Activated CD4-positive, alpha-beta T cell treated with anti-CD3 and anti-CD28 coated beads, Interleukin-2, amount 50 U/mL, for 4 hours (primary cell): Measurements from ENCODE around the gene IQGAP3.
A peak's percentile ranks its signal among the peaks of the same experiment; 100 is the strongest.
"Not testable (repeated sequence)": the region's sequence is repeated elsewhere in the genome, so short reads cannot be mapped to it uniquely, and the experiment has no call there.

Experiments
- DNase-seq, 2 experiments: peaks; one replicate each; pipeline ENCODE4 v3.0.0-alpha.2; 2020

The IQGAP3 gene

GRCh38 chr1:156571919-156572662, at the start of gene IQGAP3:
TSS of gene IQGAP3 (minus strand) at chr1:156572565. CDS start at chr1:156572529, 36 bp downstream.
- peak; percentile 57 to 63 for DNase-seq

- DNase-seq, result no peak
These were observed 47.2 kb upstream of the IQGAP3 start for GRCh38 chr1:156619582-156619955.

- no peak for DNase-seq
These were observed 46.7 kb upstream of the IQGAP3 start, which contains the start of gene HAPLN2 for GRCh38 chr1:156618853-156619581. TSS of gene HAPLN2 (plus strand) at chr1:156619415. CDS start at chr1:156623491, 4,076 bp downstream.

- DNase-seq, result no peak
These were observed 44.1 kb upstream of the IQGAP3 start for GRCh38 chr1:156616463-156616862.

- DNase-seq, result no peak
These were observed 43.6 kb upstream of the IQGAP3 start for GRCh38 chr1:156615946-156616345.

GRCh38 chr1:156612666-156613065, 40.3 kb upstream of the IQGAP3 start:
- no peak for DNase-seq

- not testable (repeated sequence) for DNase-seq
These were observed 37.7 kb upstream of the IQGAP3 start for GRCh38 chr1:156610072-156610471.

- DNase-seq, result peak; percentile 51 to 61
These were observed 36.6 kb upstream of the IQGAP3 start for GRCh38 chr1:156608981-156609380.

GRCh38 chr1:156608036-156608674, 35.8 kb upstream of the IQGAP3 start:
- peak; percentile 54 to 55 for DNase-seq

- not testable (repeated sequence) for DNase-seq
These were observed 35.0 kb upstream of the IQGAP3 start for GRCh38 chr1:156607344-156607743.

GRCh38 chr1:156602557-156602993, 30.2 kb upstream of the IQGAP3 start:
- no peak for DNase-seq

- no peak for DNase-seq
These were observed 29.5 kb upstream of the IQGAP3 start for GRCh38 chr1:156601892-156602291.

GRCh38 chr1:156601122-156601830, 28.9 kb upstream of the IQGAP3 start, which contains the start of gene GPATCH4:
TSS of gene GPATCH4 (minus strand) at chr1:156601479.
- peak; percentile 71 to 78 for DNase-seq

- DNase-seq, result no peak
These were observed 28.4 kb upstream of the IQGAP3 start for GRCh38 chr1:156600733-156601121.

GRCh38 chr1:156599811-156600210, 27.4 kb upstream of the IQGAP3 start:
- no peak for DNase-seq

GRCh38 chr1:156598731-156599432, 26.5 kb upstream of the IQGAP3 start:
- no peak for DNase-seq

- no peak for DNase-seq
These were observed 25.8 kb upstream of the IQGAP3 start for GRCh38 chr1:156598125-156598524.

- no peak for DNase-seq
These were observed 24.1 kb upstream of the IQGAP3 start for GRCh38 chr1:156596426-156596825.

GRCh38 chr1:156595016-156595415, 22.7 kb upstream of the IQGAP3 start:
- no peak for DNase-seq

GRCh38 chr1:156594190-156594589, 21.8 kb upstream of the IQGAP3 start:
- no peak for DNase-seq

- no peak for DNase-seq
These were observed 21.3 kb upstream of the IQGAP3 start for GRCh38 chr1:156593661-156593989.

- DNase-seq, result no peak
These were observed 20.7 kb upstream of the IQGAP3 start for GRCh38 chr1:156592910-156593660.
